ENCODE data around the gene SERAC1. TPM values are rescaled to one million over a fixed set of nuclear protein-coding genes. Genes with fewer than 3 reads are reported as not detected.

SERAC1 gene
- total RNA-seq, 1 donor from 2014 or later, result 9.3 TPM

- no peaks in the 10 kb centered on the region for H3K27me3 Mint-ChIP-seq (ENCODE audit: low read depth, unreplicated experiment)
- H3K27ac Mint-ChIP-seq (ENCODE audit: unreplicated experiment), result no peak overlapping the region
- DNase-seq (ENCODE audit: low read depth) (no peak), FAIRE-seq (no peak)
- no peak overlapping the region for H3K4me3 ChIP-seq (ENCODE audit: insufficient read depth, low read depth, low read length)
- no peaks in the 10 kb centered on the region for H3K36me3 ChIP-seq (ENCODE audit: insufficient read depth, low read length)
- no peaks in the 10 kb centered on the region for H3K27me3 ChIP-seq (ENCODE audit: insufficient read depth, low read length)
- no peaks in the 10 kb centered on the region for H3K4me1 Mint-ChIP-seq (ENCODE audit: low read depth, unreplicated experiment)
- H3K36me3 Mint-ChIP-seq (ENCODE audit: low read depth, unreplicated experiment), result peaks cover 2% of the 10 kb centered on the region
- H3K9me3 ChIP-seq (ENCODE audit: insufficient read depth, low read depth, low read length), result no peaks in the 10 kb centered on the region
- no peaks in the 10 kb centered on the region for H3K9me3 Mint-ChIP-seq (ENCODE audit: unreplicated experiment)
- no peak for TF ChIP-seq EZH2 (IDR thresholded peaks at IDR 0.05; ENCODE audit: insufficient read depth, low read length)
- TF ChIP-seq CTCF (IDR thresholded peaks at IDR 0.05; ENCODE audit: insufficient read depth, low read depth, low read length), result peak; percentile 62
- no peak overlapping the region for H3K4me3 Mint-ChIP-seq (ENCODE audit: unreplicated experiment)
- no peak overlapping the region for H3K9ac ChIP-seq (ENCODE audit: low read length)
- no peak overlapping the region for H3K27ac ChIP-seq (ENCODE audit: low read depth, low read length)
- no peaks in the 10 kb centered on the region for H3K4me1 ChIP-seq (ENCODE audit: insufficient read depth, low read length)
- no peaks in the 10 kb centered on the region for H4K20me1 ChIP-seq (ENCODE audit: insufficient read depth, low read length)
- H2AFZ ChIP-seq (ENCODE audit: low read depth, low read length), result no peak overlapping the region
- H3K79me2 ChIP-seq (ENCODE audit: insufficient read depth, low read length), result no peaks in the 10 kb centered on the region
- no peak overlapping the region for H3K4me2 ChIP-seq (ENCODE audit: low read length)
Observed at GRCh38 chr6:158131926-158132325, 36.1 kb downstream of the SERAC1 start.

- no peak overlapping the region for H3K4me3 Mint-ChIP-seq (ENCODE audit: unreplicated experiment)
- FAIRE-seq, result no peak
Observed at GRCh38 chr6:158125271-158125670, 42.8 kb downstream of the SERAC1 start.

More at GRCh38 chr6:158125271-158125670, 42.8 kb downstream of the SERAC1 start:
- Histone ChIP-seq H3K27ac (ENCODE audit: low read depth, low read length) (no peak overlapping the region), H3K4me1 (ENCODE audit: insufficient read depth, low read length) (no peaks in the 10 kb centered on the region), H3K79me2 (ENCODE audit: insufficient read depth, low read length) (no peaks in the 10 kb centered on the region), H2AFZ (ENCODE audit: low read depth, low read length) (no peak overlapping the region), H4K20me1 (ENCODE audit: insufficient read depth, low read length) (no peaks in the 10 kb centered on the region), H3K27me3 (ENCODE audit: insufficient read depth, low read length) (no peaks in the 10 kb centered on the region), H3K9ac (ENCODE audit: low read length) (no peak overlapping the region), H3K4me2 (ENCODE audit: low read length) (no peak overlapping the region), H3K9me3 (ENCODE audit: insufficient read depth, low read depth, low read length) (no peaks in the 10 kb centered on the region), H3K36me3 (ENCODE audit: insufficient read depth, low read length) (peaks cover 6% of the 10 kb centered on the region), H3K4me3 (ENCODE audit: insufficient read depth, low read depth, low read length) (no peak overlapping the region)
- H3K36me3 Mint-ChIP-seq (ENCODE audit: low read depth, unreplicated experiment), result peaks cover 2% of the 10 kb centered on the region
- TF ChIP-seq CTCF (IDR thresholded peaks at IDR 0.05; ENCODE audit: insufficient read depth, low read depth, low read length) (no peak), EZH2 (IDR thresholded peaks at IDR 0.05; ENCODE audit: insufficient read depth, low read length) (no peak)
- no peaks in the 10 kb centered on the region for H3K27me3 Mint-ChIP-seq (ENCODE audit: low read depth, unreplicated experiment)
- no peaks in the 10 kb centered on the region for H3K4me1 Mint-ChIP-seq (ENCODE audit: low read depth, unreplicated experiment)
- H3K27ac Mint-ChIP-seq (ENCODE audit: unreplicated experiment), result no peak overlapping the region
- DNase-seq (ENCODE audit: low read depth), result no peak
- no peaks in the 10 kb centered on the region for H3K9me3 Mint-ChIP-seq (ENCODE audit: unreplicated experiment)

All from astrocyte (in vitro differentiated cells and primary cell).